Fibroblast of skin of left quadriceps (primary cell): ENCODE data around the gene TMEM164.

ENCODE experiments used
- DNase-seq, 2 experiments: peaks; one replicate each; pipeline ENCODE4 v3.0.0-alpha.2; 2013; ENCODE audit warnings: low read depth in 2 of 2

Gene TMEM164

DNA sequence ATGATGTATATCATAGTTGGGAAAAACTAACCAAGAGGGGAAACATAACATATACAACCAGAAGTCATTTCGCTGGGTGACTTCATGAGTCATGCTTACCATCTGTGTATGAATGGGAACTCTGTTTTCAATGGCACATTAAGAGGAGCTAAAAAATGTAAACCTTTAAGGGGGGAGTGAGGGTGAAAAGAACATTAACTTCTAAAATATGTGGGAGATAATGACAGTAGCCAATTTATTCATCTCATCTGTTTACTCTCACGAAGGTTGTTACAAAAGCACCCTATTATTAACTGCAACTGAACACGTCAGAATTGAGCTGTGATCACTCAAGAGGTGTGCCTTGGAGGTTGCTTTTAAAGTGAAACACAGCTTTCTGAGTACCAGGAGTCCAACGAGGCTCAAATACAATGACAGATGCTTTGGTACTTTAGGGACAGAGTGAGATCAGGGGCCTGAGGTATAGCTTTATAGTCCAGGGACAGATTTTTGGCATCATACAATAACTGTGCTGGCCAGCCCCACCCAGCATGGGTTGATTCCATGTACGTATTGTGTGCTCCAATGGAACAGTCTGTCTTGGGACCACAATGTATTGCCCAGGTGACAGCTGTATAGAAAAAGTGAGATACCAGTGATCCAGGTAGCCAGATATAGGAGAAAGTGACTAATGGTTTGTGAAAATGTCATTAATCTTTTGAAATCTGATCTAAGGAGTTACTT is 207.7 kb downstream of the TMEM164 start:
- peak; percentile 84 to 85 for DNase-seq

DNA sequence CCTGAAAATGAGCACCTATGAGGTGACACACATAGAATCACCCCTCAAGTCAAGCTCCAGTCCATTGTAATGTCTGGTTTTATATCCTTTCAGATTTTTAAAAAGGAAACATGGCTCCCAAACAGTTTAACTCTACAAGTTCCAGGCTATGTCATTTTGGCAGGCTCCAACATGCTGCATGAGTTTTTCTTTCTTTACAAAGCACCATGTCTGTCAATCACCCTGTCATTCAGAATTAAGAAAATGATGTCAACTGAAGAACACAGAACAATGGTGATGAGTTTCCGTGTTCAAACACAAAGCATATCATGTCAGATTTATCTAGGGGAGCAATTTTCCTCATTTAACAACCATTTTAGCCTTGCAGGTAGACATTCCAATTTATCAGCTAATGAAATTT is 208.4 kb downstream of the TMEM164 start:
- no peak for DNase-seq

DNA sequence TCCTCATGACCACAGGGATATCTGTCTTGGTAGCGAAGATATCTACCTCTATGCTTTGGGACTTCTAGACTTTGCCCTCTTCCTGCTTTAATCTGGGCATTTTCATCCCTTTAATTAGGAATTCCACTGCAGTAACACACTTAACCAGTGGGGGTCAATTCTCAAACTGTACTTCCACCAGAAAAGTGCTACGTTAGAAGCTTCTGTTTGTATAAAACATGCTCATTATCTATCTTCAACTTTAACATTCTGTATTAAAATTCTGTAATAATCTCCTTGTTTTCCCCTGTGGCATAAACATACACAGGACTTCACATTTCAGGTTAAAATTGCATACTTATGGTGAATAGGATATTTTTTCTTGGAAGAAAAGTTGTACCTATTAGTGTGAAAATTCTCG is 209.4 kb downstream of the TMEM164 start:
- DNase-seq, result no peak

DNA sequence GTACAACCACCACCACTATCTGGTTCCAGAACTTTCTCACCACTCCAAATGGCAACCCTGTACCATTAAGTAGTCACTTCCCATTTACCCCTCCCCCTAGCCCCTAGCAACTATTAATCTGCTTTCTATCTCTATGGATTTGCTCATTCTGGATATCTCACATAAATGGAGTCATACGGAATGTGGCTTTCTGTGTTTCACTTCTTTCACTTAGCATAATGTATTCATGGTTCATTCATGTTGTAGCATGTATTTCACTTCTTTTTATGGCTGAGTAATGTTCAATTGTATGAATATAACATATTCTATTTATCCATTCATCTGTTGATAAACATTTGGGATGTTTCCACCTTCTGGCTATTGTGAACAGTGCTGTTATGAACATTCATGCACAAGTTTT is 210.3 kb downstream of the TMEM164 start:
- DNase-seq, result no peak

- no peak for DNase-seq
Measured at GRCh38 chrX:110214684-110215083, 211.8 kb downstream of the TMEM164 start.

- no peak for DNase-seq
Measured at GRCh38 chrX:110215411-110215810, 212.5 kb downstream of the TMEM164 start.

DNA sequence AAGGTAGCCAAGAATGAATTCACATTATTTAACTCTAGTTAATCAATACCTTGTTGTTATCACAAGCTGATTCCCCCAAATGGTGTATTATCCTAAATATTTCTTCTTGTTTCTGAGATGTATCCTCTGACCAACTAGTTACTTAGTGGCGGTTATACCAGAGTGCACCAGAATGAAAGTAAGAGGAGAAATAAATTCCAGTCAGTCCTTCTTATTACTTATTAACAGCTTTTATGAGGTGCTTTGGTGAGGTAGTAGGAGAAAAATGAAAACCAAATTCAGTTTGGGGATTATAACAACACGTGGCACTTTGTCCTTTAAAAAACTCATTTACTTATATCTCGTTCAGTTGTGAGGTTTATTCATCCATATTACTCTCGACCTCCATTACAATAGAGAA is 213.1 kb downstream of the TMEM164 start:
- no peak for DNase-seq

DNA sequence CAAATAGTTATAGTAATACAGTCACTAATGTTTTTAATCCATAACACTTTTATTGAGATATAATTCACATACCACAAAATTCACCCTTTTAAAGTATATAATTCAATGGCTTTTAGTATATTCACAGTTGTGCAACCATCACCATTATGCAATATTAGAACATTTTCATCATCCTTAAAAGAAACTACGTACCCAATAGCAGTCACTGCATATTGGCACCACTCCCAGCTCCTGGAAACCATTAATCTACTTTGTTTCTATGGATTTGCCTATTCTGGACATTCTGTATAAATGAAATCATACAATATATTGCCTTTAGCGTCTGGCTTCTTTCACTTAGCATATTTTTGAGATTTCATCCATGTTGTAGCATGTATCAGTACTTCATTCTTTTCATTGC is 215.7 kb downstream of the TMEM164 start:
- peak; percentile 69 to 72 for DNase-seq

- DNase-seq, result no peak
Measured at GRCh38 chrX:110219920-110220319, 217.0 kb downstream of the TMEM164 start.

- DNase-seq, result no peak
Measured at GRCh38 chrX:110222497-110223257, 219.8 kb downstream of the TMEM164 start.

DNA sequence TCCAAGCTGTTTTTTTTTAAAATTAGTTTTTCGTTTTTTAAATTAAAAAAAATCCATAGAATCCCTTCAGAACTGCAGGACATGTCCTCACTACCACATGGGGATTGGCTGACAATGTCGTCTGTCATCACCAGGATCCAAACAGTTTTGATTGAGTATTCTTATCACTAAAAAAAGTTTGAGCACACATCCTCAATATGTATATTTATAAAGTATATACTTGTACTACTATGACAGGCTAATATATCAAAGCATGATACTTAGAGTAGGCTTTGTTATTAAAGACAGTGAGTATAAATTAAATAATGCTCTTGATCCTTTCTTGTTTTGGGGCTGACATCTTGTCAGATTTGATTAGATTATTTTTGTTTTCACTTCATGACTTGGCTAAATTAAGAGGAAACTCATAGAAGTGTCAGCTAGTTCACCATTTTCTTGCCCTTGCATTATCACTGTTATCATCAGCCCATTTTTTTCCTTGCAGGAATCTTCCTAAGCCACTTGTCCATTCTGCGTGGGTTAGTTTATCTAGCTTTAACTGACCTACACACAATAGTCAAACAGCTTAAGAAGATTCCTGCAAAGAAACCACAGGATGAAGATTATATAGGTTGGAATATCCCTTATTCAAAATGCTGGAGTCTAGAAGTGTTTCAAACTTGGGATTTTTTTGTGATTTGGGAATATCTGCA is 222.2 kb downstream of the TMEM164 start:
- DNase-seq, result no peak

- no peak for DNase-seq
Measured at GRCh38 chrX:110226931-110227330, 224.0 kb downstream of the TMEM164 start.
